KMS-11 (cell line): ENCODE measurements around the gene SLC25A21.

Source experiments
- H2AFZ ChIP-seq: fragments of 200-600 bp; sonication (generic); 2 replicates; pipeline ENCODE4 v1.6.1; 2016; ENCODE audit warnings: antibody characterized with exemption, mixed run types, low read depth
- H3K27ac ChIP-seq: fragments of 200-600 bp; sonication (generic); 2 replicates; pipeline ENCODE4 v1.6.1; 2016; ENCODE audit warnings: mild to moderate bottlenecking, mixed run types
- H3K27me3 ChIP-seq: fragments of 200-600 bp; sonication (generic); 2 replicates; pipeline ENCODE4 v1.6.1; 2017; ENCODE audit warnings: mild to moderate bottlenecking, low read depth, mixed run types, moderate library complexity; ENCODE audit not compliant: insufficient read depth
- H3K36me3 ChIP-seq: fragments of 200-600 bp; sonication (generic); 2 replicates; pipeline ENCODE4 v1.6.1; 2017; ENCODE audit warnings: mild to moderate bottlenecking, mixed run types; ENCODE audit not compliant: insufficient read depth
- H3K4me1 ChIP-seq: fragments of 200-600 bp; sonication (generic); 2 replicates; pipeline ENCODE4 v1.6.1; 2016; ENCODE audit warnings: mild to moderate bottlenecking, low read depth, mixed run types; ENCODE audit not compliant: poor library complexity, severe bottlenecking
- H3K4me2 ChIP-seq: fragments of 200-600 bp; sonication (generic); 2 replicates; pipeline ENCODE4 v1.7.0; 2016; ENCODE audit warnings: mild to moderate bottlenecking, mixed run types
- H3K4me3 ChIP-seq: fragments of 200-600 bp; sonication (generic); IDR thresholded peaks from 2 replicates; pipeline ENCODE4 v1.6.1; 2017; ENCODE audit warnings: low read depth, low read length, mixed read lengths; ENCODE audit not compliant: insufficient read depth
- H3K79me2 ChIP-seq: fragments of 200-600 bp; sonication (generic); 2 replicates; pipeline ENCODE4 v1.6.1; 2016; ENCODE audit warnings: low read depth, mixed run types; ENCODE audit not compliant: insufficient read depth
- H3K9ac ChIP-seq: fragments of 200-600 bp; sonication (generic); 2 replicates; pipeline ENCODE4 v1.6.1; 2016; ENCODE audit warnings: mild to moderate bottlenecking, mixed run types
- H4K20me1 ChIP-seq: fragments of 200-600 bp; sonication (generic); 2 replicates; pipeline ENCODE4 v1.6.1; 2016; ENCODE audit warnings: mild to moderate bottlenecking, mixed run types; ENCODE audit not compliant: insufficient read depth
- TF ChIP-seq, protein P1 (sequence below): fragments of 200-600 bp; sonication (generic); conservative IDR thresholded peaks from 2 replicates; pipeline ENCODE4 v1.6.1; 2017; ENCODE audit warnings: low read depth, mild to moderate bottlenecking, antibody characterized with exemption, low read length, moderate library complexity, mixed read lengths

Gene SLC25A21

DNA sequence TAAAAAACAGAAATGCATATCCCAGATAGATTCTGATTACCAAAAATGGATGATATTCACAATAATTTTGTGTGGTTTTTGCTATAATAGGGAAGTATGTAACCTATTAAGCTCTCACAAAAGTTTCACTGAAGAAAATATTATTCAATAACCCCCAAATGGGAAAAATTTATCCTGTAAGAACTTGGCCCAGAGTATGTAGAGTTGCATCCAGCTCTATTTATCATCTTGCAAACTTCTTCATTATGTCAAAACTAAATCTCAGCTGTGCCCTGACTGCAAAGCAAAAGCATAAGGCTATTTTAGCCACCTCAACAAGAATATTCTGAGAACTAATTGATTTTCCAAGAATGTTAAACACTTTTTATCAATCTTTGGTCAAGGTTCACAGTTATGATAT lies 311.6 kb downstream of the SLC25A21 start:
- Histone ChIP-seq H3K27ac (no peak overlapping the region), H3K4me3 (no peak overlapping the region), H4K20me1 (no peaks in the 10 kb centered on the region), H3K9ac (no peak overlapping the region), H3K36me3 (no peaks in the 10 kb centered on the region), H3K4me1 (no peaks in the 10 kb centered on the region), H2AFZ (no peak overlapping the region), H3K4me2 (no peak overlapping the region), H3K27me3 (no peaks in the 10 kb centered on the region), H3K79me2 (no peaks in the 10 kb centered on the region)
- TF ChIP-seq, protein P1, sequence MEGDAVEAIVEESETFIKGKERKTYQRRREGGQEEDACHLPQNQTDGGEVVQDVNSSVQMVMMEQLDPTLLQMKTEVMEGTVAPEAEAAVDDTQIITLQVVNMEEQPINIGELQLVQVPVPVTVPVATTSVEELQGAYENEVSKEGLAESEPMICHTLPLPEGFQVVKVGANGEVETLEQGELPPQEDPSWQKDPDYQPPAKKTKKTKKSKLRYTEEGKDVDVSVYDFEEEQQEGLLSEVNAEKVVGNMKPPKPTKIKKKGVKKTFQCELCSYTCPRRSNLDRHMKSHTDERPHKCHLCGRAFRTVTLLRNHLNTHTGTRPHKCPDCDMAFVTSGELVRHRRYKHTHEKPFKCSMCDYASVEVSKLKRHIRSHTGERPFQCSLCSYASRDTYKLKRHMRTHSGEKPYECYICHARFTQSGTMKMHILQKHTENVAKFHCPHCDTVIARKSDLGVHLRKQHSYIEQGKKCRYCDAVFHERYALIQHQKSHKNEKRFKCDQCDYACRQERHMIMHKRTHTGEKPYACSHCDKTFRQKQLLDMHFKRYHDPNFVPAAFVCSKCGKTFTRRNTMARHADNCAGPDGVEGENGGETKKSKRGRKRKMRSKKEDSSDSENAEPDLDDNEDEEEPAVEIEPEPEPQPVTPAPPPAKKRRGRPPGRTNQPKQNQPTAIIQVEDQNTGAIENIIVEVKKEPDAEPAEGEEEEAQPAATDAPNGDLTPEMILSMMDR, result no peak

DNA sequence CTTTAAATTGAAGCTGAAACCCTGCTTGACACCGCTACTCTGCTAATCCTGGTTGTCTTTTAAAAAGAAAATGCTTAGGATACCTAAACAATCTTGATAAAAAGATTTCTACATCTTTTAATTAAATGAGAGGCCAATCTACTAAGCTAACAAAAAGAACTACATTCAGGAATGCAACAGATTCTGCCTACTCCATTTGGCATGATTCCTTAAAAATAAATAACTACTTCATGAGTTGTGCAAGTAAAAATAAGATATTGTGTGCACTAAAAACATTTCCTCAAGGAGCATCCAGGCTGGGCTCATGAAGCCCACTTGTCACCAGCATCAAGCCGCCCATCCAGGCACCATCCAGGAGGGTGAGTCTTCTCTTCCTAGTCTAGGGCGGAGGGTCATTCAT lies 313.3 kb downstream of the SLC25A21 start:
- H3K36me3 ChIP-seq, result no peaks in the 10 kb centered on the region
- no peak overlapping the region for H3K4me3 ChIP-seq
- no peaks in the 10 kb centered on the region for H4K20me1 ChIP-seq
- no peak overlapping the region for H3K9ac ChIP-seq
- no peaks in the 10 kb centered on the region for H3K4me1 ChIP-seq
- H3K27ac ChIP-seq, result no peak overlapping the region
- H3K27me3 ChIP-seq, result no peaks in the 10 kb centered on the region
- no peak overlapping the region for H3K4me2 ChIP-seq
- H2AFZ ChIP-seq, result no peak overlapping the region
- TF ChIP-seq, protein P1, result no peak
- H3K79me2 ChIP-seq, result no peaks in the 10 kb centered on the region

GRCh38 chr14:36857842-36858445 lies 314.5 kb downstream of the SLC25A21 start:
- H4K20me1 ChIP-seq, result no peaks in the 10 kb centered on the region
- H3K4me2 ChIP-seq, result no peak overlapping the region
- H3K4me1 ChIP-seq, result no peaks in the 10 kb centered on the region
- H3K79me2 ChIP-seq, result no peaks in the 10 kb centered on the region
- H3K9ac ChIP-seq, result no peak overlapping the region
- no peaks in the 10 kb centered on the region for H3K27me3 ChIP-seq
- TF ChIP-seq, protein P1, result no peak
- H3K4me3 ChIP-seq, result no peak overlapping the region
- H3K36me3 ChIP-seq, result no peaks in the 10 kb centered on the region
- H2AFZ ChIP-seq, result no peak overlapping the region
- no peak overlapping the region for H3K27ac ChIP-seq

- no peak overlapping the region for H3K4me3 ChIP-seq
- H3K9ac ChIP-seq, result no peak overlapping the region
- H3K4me2 ChIP-seq, result no peak overlapping the region
- TF ChIP-seq, protein P1, result no peak
- no peak overlapping the region for H2AFZ ChIP-seq
- H3K27ac ChIP-seq, result no peak overlapping the region
- no peaks in the 10 kb centered on the region for H3K27me3 ChIP-seq
- H3K36me3 ChIP-seq, result no peaks in the 10 kb centered on the region
- H4K20me1 ChIP-seq, result no peaks in the 10 kb centered on the region
- no peaks in the 10 kb centered on the region for H3K79me2 ChIP-seq
- no peaks in the 10 kb centered on the region for H3K4me1 ChIP-seq
Observed at GRCh38 chr14:36857136-36857535, 315.3 kb downstream of the SLC25A21 start.
